Tibial artery (tissue), 4 donors: ENCODE data around the gene POR.

ENCODE experiments used
- DNase-seq, 2 donors: peaks; one replicate each; pipeline ENCODE4 v3.0.0-alpha.2; 2019
- H3K27ac ChIP-seq, 2 donors: fragments of 200-600 bp; sonication (generic) in 1 of 2; 1 replicate in 1 of 2; 2 replicates in 1 of 2; pipeline ENCODE4 v1.5.1; 2018 to 2019; ENCODE audit warnings: mild to moderate bottlenecking in 1 of 2
- H3K27me3 ChIP-seq, 2 donors: fragments of 200-600 bp; sonication (generic) in 1 of 2; one replicate each; pipeline versions ENCODE4 v1.5.1 to v1.6.0; 2016 to 2019
- H3K36me3 ChIP-seq, 3 donors: fragments of 200-600 bp; sonication (generic) in 2 of 3; one replicate each; pipeline ENCODE4 v1.5.1; 2016 to 2019; ENCODE audit warnings: mild to moderate bottlenecking in 2 of 3
- H3K4me1 ChIP-seq, 4 donors: fragments of 200-600 bp; sonication (generic) in 2 of 4; 1 replicate in 3 of 4; 2 replicates in 1 of 4; pipeline ENCODE4 v1.5.1; 2016 to 2019
- H3K4me3 ChIP-seq, 2 donors: fragments of 200-600 bp; sonication (generic) in 1 of 2; 1 replicate in 1 of 2; 2 replicates in 1 of 2; pipeline ENCODE4 v1.5.1; 2018 to 2019; ENCODE audit warnings: mild to moderate bottlenecking in 2 of 2
- H3K9me3 ChIP-seq, 3 donors: fragments of 200-600 bp; sonication (generic) in 1 of 3; one replicate each; pipeline ENCODE4 v1.5.1; 2016 to 2019
- CTCF ChIP-seq, 2 experiments: fragments of 200-600 bp in 1 of 2; fragments of 450-650 bp in 1 of 2; IDR thresholded peaks; one replicate each; pipeline ENCODE4 v1.5.1; 2017 to 2019; ENCODE audit warnings: antibody characterized with exemption in 2 of 2, mild to moderate bottlenecking in 1 of 2, moderate library complexity in 1 of 2
- intact Hi-C: fragments of 100-400 bp; cut with DNase I; formaldehyde crosslinking; loops from one replicate; pipeline ENCODE4 v1.15.0; 2023; ENCODE audit warnings: low total_unique reads

POR gene

DNA sequence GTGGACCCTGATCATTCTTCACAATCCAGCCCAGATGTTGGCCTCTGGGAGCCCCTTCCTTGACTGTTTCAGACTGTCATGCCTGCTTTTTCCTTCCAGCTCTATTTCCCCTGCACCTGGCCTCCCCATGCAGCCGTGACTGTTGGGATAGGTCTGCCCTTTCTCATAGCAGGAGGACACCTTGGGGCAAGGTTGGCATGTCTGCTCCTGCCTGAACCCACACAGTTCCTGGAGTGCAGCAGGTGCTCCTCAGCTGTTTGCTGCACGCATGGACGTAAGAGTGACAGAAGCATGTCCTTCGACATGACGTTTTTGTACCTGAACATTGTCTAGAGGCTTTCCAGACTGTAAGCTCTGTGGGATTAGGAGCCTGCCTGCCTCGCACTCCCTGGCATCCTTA, 24.0 kb downstream of the POR start:
- intact Hi-C loops = no loop called here
- Histone ChIP-seq H3K27me3 (no peaks in the 10 kb centered on the region), H3K9me3 (no peaks in the 10 kb centered on the region), H3K27ac (peak overlapping the region in 1 of 2 donors; percentile 56), H3K4me1 (peaks cover 0 to 22% (median 8%) of the 10 kb centered on the region in 4 donors), H3K36me3 (peaks cover 0 to 5% (median 0%) of the 10 kb centered on the region in 3 donors), H3K4me3 (no peak overlapping the region)
- no peak for DNase-seq
- no peak for TF ChIP-seq CTCF (IDR thresholded peaks at IDR 0.05)

- Histone ChIP-seq H3K4me1 (peaks cover 0 to 11% (median 1%) of the 10 kb centered on the region in 4 donors), H3K27ac (no peak overlapping the region), H3K36me3 (peaks cover 0 to 16% (median 4%) of the 10 kb centered on the region in 3 donors), H3K9me3 (no peaks in the 10 kb centered on the region), H3K27me3 (no peaks in the 10 kb centered on the region), H3K4me3 (no peak overlapping the region)
- intact Hi-C loops = no loop called here
- TF ChIP-seq CTCF (IDR thresholded peaks at IDR 0.05) = no peak
- DNase-seq = no peak
These were observed 28.9 kb downstream of the POR start for GRCh38 chr7:75943864-75944263.

DNA sequence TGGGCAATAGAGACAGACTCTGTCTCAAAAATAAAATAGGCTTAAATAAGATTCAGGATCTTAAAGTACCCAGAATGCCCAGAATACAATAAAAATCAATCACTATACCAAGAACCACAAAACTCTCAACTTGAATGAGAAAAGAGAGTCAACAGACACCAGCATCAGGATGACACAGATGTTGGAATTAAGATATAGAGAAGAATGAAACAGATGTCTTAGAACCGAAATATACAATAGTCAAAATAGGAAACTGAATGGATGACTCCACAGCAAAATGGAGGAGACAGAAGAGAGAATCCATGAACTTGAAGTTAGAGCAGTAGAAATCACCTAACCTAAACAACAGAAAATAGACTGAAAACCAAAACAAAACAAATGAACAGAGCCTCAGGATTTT, 29.6 kb downstream of the POR start:
- Histone ChIP-seq H3K9me3 (no peaks in the 10 kb centered on the region), H3K27ac (no peak overlapping the region), H3K36me3 (peaks cover 0 to 16% (median 4%) of the 10 kb centered on the region in 3 donors), H3K4me1 (peaks cover 0 to 11% (median 1%) of the 10 kb centered on the region in 4 donors), H3K4me3 (no peak overlapping the region), H3K27me3 (no peaks in the 10 kb centered on the region)
- intact Hi-C loops = no loop called here
- no peak for TF ChIP-seq CTCF (IDR thresholded peaks at IDR 0.05)
- no peak for DNase-seq

- no peak overlapping the region for H3K27ac ChIP-seq
These were observed 30.6 kb downstream of the POR start for GRCh38 chr7:75945297-75946168.

GRCh38 chr7:75946207-75946855, 31.4 kb downstream of the POR start:
- Histone ChIP-seq H3K27me3 (no peaks in the 10 kb centered on the region), H3K4me3 (no peak overlapping the region), H3K9me3 (no peaks in the 10 kb centered on the region), H3K4me1 (peaks cover 0 to 29% (median 6%) of the 10 kb centered on the region in 4 donors), H3K27ac (no peak overlapping the region), H3K36me3 (peaks cover 0 to 16% (median 4%) of the 10 kb centered on the region in 3 donors)
- no peak for TF ChIP-seq CTCF (IDR thresholded peaks at IDR 0.05)
- no peak for DNase-seq
- intact Hi-C loops = no loop called here

More at GRCh38 chr7:75945297-75946168, 30.6 kb downstream of the POR start:
- H3K4me3 ChIP-seq = no peak overlapping the region
- intact Hi-C loops = no loop called here
- peaks cover 0 to 16% (median 4%) of the 10 kb centered on the region in 3 donors for H3K36me3 ChIP-seq
- H3K27me3 ChIP-seq = no peaks in the 10 kb centered on the region
- no peak for DNase-seq
- no peak for TF ChIP-seq CTCF (IDR thresholded peaks at IDR 0.05)
- peaks cover 0 to 21% (median 4%) of the 10 kb centered on the region in 4 donors for H3K4me1 ChIP-seq
- H3K9me3 ChIP-seq = no peaks in the 10 kb centered on the region
